Fibroblast of skin of scalp (primary cell): Measurements from ENCODE around the gene DNASE1L1.
A peak's percentile ranks its signal among the peaks of the same experiment; 100 is the strongest.

Experiments used
- DNase-seq: peaks from one replicate; pipeline ENCODE4 v3.0.0-alpha.2; 2013

The DNASE1L1 gene

DNA sequence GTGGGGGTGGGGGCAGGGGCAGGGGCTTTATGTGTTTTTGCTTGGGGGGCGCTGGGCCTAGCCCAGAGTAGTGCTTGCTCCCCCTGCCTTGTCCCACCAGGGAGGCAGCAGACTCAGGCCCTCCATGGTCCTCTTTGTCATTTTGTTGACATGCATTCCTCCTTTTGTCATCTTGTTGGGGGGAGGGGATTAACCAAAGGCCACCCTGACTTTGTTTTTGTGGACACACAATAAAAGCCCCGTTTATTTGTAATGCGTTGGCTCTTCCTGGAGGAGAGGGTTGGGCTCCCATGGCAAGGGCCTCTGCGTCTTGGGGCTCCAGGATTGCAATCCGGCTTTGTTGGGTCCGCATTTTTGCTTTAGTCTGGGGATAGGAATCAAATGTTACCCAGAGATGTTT lies 27.8 kb downstream of the DNASE1L1 start:
- DNase-seq: peak; percentile 3

DNA sequence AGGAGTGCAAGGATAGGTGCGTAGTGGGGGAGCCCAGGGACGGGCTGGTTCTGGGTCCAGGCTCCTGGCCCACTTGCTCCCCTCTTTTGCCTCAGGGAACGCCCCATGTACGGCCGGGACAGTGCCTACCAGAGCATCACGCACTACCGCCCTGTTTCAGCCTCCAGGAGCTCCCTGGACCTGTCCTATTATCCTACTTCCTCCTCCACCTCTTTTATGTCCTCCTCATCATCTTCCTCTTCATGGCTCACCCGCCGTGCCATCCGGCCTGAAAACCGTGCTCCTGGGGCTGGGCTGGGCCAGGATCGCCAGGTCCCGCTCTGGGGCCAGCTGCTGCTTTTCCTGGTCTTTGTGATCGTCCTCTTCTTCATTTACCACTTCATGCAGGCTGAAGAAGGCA lies 28.3 kb downstream of the DNASE1L1 start:
- no peak for DNase-seq

DNA sequence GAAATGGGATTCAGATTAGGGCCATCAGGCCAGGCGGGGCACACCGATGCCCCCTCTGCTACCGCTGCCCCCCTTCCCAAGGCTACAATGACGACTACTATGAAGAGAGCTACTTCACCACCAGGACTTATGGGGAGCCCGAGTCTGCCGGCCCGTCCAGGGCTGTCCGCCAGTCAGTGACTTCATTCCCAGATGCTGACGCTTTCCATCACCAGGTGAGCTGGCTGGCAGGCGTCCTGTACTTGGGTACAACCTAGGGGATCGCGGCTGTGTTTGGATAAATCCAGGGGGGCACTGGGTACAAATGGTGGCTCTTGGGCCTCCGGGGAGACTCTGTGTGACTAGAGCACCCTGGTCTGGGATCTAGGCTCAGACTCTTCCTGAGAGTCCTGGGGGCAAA lies 28.9 kb downstream of the DNASE1L1 start:
- DNase-seq: no peak

DNA sequence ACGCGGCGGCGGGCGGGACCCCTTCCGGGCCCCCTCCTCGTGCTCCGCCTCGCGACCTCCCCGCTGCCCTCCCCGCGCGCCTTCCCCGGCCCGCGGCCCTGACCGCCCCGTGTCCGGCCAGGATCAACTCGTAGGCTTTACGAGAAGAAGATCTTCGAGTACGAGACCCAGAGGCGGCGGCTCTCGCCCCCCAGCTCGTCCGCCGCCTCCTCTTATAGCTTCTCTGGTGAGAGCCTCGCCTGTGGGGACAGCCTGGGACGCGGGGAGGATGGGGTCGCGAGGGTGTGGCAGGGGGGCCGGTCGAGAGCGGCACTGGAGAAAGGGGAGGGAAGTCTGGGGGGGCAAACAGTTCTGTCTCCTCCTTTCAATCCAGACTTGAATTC lies 29.5 kb downstream of the DNASE1L1 start:
- DNase-seq: no peak

DNA sequence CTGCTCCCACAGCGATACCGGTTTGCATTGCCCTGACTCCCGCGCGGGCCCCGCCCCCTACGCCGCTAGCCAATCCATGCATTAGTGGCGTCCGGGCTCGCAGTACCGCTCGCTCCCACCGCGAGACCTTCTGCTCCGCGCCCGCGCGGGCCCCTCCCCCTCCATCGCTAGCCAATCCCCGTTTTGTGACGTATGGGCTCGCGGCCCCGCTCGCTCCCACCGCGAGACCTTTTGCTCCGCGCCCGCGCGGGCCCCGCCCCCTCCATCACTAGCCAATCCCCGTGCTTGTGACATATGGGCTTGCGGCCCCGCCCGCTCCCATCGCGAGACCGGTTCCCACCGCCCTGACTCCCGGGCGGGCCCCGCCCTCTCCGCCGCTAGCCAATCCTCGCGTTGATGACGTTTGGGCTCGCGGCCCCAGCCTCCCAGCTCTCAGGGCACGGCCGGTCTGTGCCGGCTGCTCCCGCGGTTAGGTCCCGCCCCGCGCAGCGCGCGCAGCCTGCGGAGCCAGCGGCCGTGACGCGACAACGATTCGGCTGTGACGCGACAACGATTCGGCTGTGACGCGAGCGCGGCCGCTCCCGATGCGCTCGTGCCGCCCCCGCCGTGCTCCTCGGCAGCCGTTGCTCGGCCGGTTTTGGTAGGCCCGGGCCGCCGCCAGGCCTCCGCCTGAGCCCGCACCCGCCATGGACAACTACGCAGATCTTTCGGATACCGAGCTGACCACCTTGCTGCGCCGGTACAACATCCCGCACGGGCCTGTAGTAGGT lies 30.1 kb downstream of the DNASE1L1 start, which contains the start of gene EMD:
TSS of gene EMD (plus strand) at position 497 of the 770 bp plus-strand sequence. CDS start at position 687, 190 bp downstream.
- DNase-seq: peak; percentile 98

DNA sequence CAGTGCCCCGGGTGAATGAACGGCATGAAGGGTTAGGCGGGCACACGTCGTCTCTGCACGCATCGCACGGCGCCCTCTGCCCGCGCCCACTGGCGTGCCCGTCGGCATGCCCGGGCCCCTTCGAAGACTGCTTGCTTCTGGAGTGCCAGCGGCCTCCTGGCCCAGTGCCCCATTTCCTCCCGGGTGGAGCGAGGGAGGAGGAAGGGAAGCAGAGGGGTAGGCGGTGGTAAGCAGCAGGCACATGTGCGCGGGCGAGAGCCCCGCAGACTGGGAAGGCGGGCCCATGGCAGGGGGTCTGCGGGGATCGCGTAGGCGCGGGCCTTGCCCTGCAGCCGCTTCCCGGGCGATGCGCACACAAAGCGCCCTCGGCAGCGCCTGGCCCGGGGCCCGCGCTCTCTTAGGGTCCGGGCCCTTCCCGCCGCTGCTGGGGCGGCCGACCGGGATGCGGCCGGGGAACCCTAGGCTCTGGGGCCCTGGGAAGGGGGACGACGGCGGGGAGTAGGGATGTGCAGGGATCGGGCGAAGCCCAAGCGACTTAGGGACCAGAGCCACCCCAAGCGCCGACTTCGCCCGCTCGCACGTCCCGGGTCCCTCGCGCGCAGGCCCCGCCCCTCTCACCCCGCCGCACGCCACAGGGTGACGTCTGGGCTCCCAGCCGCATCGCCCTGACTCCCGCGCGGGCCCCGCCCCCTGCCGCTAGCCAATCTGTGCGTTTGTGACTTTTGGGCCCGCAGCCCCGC lies 30.8 kb downstream of the DNASE1L1 start:
- peak; percentile 74 for DNase-seq

DNA sequence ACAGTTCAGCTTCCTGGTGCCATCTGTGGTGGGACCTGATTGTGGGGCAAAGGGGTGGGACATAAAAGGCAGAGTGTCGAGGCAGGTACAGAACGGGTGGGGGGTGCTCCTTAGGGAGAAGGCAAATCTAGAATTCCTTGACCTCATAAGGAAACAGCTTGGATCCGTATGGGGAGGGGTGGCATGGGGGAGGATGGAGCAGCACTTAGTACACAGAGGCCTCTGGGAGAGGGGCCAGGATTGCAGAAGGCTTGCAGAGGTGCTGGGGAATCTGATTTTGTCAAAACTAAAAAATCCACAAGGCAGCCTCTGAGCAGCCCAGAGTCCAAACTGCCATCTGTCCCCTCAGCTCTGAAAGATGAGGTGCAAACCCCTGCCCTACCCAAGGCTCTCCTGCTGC lies 32.3 kb downstream of the DNASE1L1 start:
- DNase-seq: peak; percentile 61

DNA sequence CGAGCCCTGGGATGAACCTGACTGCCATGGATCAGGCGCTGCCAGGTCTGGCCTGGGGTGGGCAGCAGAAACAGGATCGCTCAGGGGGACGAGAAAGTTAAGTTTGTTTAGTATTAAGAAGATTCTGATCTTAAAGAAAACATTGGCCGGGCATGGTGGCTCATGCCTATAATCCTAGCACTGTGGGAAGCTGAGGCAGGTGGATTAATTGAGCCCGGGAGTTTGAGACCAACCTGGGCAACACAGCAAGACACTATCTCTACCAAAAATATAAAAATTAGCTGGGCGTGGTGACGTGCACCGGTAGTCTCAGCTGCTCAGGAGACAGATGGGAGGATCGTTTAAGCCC lies 33.9 kb downstream of the DNASE1L1 start:
- no peak for DNase-seq

DNA sequence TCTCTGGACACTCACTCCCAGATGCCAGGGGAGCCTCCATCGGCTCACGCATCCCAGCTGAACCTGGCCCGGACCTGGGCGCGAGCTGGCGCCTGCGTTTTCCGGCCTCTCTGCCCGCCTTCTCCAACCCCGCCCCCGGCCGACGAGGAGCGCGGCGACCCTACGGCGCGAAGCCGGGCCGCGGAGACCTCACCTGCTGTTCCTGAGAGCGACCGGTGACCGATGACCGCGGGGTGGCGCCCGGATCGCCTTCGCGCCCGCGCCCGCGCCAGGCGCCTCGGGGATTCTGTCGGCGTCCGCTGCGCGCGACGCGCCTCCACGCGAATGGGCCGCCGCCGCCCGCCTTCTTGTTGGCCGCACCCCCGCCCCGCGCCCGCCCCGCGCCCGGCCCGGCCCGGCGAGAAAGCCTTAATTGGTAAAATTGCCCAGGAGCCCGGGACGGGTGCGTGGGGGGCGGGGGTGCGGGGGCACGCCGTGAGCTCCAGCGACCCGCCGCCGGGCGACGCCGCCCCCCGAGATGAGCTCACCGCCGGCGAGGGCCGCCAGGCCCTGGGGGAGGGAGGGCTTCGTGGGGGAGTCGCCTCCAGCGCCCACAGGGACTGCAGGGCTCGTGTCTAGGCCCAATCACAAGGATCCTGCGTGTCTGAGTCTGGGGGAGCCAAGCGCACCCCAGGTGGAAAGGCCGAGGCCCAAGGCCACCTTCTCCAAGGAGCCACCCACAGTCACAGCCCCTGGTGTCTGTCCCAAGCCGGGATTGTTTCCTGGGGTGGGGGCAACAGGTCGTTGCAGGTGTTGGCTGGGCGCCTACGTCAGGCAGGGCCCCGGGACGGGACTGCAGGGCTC lies 34.5 kb downstream of the DNASE1L1 start, which contains the start of gene FLNA:
TSS of gene FLNA (minus strand) at position 322 of the 843 bp plus-strand sequence. CDS start 3,389 bp downstream, outside the sequence.
- peak; percentile 83 for DNase-seq

DNA sequence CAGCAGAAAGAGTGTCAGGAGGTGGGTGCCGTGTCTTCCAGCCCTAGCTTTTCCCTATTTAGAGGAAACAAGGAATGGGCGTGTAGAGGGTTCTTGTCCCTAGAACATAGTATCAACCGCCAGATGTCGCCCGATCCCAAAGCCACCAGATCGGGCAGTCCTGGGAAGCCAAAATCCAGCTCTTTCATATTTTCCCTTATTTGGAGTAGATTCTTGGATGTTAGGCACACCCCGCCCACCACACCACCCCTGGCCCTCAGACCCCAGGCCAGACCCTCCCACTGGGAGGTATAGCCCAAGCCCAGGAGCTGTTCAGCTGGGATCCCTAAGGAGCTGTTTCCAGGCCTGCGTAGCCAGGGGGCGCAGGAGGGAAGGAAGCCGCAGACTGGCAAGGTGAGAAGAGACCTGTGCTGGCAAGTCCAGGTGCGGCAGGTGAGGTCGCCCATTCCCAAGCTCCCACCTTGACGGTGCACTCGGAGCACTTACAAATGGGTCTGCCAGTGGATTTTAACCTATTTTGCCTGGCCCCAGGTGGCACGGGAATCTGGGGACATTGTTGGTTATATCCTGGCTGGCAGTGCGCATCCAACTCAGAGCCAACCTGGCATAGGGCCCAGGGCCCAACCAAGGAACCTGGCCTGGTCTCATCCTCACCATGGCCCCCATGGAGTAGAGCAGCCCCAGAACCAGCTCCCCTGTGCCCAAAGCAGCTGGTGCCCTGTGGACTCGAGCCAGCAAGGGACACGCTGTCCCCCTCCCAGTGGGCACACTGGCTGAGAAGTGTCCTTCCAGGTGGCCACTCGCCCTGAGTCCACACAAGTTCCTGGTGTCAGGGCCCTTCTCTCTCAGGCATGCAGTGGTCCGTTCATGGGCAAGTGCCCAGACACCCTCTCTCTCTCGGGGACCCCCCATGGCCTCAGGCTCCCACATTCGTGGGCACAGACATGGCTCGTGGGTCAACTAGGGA lies 35.4 kb downstream of the DNASE1L1 start:
- peak; percentile 94 for DNase-seq

DNA sequence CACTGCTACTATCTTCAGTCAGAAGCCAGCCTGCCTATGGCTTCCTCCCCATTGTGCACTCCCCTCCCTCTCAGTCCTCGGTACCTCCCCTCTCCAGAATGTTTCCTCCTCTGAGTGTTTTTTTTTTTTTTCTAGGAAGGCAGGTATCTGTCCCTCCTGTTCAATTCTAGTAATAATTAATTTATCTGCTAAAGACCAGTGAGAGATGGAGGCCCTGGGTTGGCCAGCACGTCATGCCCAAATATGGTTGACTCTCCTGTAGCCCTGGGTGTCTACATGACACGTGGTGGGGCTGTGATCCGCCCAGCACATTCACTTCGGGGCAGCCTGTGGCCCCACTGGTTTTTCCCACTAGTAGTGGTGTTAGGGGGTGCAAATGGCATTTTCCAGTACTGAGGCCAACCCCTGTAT lies 36.4 kb downstream of the DNASE1L1 start:
- peak; percentile 79 for DNase-seq

DNA sequence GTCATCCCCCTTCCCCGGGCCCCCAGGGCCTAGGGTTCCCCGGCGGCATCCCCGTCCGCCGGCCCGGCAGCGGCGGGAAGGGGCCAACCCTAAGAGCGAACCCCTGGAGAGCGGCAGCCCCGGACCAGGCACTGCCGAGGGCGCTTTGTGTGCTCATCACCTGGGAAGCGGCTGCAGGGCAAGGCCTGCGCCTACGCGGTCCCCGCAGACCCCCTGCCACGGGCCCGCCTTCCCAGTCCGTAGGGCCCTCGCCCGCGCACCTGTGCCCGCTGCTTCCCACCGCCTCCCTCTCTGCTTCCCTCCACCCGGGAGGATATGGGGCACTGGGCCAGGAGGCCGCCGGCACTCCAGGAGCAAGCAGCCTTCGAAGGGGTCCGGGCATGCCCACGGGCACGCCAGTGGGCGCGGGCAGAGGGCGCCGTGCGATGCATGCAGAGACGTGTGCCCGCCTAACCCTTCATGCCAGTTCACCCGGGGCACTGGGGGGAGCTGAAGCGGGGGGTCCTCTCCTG lies 37.2 kb downstream of the DNASE1L1 start:
- DNase-seq: no peak

DNA sequence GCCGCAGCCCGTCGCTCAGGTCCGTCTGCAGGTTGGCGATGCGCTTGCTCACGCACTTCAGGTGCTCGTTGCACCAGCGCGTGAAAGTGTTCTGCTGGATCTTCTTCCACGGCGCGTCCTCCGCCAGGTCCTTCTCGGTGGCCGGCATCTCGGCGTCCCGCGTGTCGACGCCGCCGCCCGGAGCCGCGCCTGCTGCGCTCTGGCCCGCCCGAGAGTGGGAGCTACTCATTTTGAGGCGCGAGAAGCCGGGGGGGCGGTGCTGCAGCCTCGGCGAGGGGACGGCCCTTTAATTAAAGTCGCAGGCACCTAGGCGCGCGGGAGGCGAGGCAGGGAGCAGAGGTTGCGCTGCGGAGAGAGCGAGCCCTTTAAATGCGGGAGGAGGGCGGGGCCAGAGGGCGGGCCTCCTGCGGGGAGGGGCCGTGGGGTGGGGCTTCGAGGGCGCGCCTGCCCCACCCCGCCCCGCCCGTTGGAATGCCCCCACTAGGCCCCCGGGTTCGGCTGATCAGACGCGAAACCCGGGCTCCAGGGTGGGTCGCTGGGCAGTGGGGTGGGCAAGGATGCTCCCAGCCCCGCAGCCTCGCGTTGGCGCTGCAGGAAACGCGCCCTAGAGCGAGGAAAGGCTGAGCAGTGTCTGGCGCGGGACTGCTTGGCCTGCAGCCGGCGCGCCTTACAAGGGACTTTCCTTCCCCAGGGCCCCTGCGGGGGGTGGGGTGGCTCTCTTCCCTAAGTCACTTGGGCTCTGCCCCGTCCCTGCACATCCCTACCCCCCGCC lies 37.9 kb downstream of the DNASE1L1 start:
- peak; percentile 95 for DNase-seq

DNA sequence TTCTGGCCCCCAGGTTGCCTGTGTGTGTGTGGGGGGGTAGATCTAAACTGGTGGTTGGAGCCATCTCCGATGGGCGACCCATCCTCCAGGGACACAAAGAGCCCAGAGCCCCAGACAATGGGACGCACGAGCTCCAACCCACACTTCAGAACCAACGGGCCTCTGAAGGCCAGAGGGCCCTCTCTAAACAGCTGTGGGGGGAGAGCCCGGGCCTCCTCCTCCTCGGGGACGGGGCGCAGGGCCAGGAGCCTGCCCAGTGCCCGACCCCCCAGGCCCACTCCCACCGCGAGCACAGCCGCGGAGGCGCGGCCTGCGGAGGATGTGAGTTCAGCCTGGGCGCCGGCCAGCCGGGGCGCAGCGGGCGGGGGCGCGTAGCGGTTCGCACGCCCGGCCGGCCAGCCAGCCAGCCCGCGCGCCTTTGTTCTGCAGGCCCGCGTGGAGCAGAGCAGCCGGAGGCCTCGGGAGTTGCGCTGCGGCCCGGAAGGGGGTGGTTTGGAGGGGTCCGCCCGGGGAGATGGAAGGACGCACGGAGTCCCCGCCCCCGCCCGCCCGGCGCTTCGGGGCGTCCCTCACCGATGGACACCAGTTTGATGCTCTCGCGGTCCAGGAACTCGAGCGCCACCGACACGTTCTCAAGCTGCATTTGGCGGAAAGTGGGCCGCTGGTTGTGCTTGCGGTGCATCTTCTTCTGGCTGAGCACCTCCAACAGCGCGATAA lies 38.6 kb downstream of the DNASE1L1 start:
- DNase-seq: no peak

DNA sequence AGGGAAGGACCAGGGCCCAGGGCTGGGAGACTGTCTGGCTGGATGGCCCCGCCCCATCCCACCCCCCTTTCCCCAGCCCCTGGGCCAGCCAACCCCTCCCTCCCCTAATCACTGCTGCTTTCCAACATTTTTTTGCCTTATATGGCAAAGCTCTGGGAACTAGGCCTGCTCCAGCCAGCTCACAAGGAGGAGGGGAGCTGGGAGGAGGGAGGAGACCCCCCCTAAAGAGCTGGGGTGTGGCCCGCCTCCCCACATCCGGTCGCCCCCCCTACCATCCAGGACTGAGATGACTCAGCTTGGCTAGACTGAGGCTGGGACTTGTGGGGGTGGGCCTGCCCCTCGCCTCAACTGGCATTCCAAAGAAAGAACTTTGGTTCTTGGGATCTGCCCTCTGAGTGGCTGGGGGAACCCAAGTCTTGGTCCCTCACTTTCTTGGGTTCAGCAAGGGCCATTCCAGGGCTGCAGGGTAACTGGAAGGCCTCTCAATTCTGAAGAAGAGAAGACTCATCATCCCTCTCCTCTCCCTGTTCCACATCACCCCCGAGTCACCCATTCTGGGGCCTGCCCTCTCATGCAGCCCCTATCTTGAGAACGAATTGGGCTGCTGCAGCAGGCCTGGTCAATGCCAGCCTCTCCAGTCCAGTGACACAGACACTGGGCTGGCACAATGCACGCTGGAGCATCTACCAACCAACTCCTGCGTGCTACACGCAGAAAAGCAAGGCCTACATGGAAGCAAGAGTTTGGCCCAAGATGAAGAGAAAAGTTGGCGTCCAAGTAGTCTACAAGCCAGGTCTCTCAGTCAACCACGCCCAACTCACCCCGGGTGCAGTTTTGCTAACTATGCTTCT lies 39.4 kb downstream of the DNASE1L1 start:
- peak; percentile 96 for DNase-seq

DNA sequence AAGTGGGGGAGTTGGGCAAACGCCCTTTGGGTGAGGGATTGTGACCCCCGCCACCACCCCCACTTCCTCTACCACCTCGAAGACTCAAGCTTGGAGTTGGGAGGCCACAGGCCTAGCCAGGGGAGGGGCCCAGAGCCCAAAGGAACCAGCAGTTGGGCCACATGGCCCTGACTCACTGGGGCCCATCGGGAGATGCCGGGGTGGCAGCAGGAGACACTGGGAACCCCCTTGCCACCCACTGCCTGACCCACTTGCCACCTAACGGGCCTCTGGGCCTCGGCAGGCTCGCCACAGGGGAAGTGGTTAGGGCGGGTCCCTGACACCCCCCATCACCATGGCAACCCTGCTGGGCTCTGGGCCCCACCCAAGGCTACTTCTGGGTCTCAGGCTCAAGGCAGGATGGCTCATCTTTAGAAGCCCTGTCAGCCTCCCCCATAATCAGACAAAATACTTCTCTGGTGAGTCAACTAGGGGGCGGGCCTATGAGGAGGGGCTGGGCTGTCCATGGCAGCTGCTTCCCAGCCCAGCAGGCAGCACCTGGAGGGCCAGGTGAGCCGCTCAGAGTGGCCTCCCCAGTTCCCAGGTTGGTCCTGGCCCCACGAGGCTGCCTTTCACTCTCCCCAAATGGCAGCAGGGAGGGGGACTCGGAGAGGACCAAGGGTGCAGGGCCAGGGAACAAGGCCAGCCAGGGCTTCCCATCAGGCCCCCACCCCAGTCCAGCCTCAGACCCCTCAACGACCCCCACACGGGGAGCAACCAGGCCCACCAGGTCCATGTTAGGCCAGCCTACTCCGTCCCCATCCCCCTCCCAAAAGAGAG lies 40.2 kb downstream of the DNASE1L1 start:
- peak; percentile 91 for DNase-seq

DNA sequence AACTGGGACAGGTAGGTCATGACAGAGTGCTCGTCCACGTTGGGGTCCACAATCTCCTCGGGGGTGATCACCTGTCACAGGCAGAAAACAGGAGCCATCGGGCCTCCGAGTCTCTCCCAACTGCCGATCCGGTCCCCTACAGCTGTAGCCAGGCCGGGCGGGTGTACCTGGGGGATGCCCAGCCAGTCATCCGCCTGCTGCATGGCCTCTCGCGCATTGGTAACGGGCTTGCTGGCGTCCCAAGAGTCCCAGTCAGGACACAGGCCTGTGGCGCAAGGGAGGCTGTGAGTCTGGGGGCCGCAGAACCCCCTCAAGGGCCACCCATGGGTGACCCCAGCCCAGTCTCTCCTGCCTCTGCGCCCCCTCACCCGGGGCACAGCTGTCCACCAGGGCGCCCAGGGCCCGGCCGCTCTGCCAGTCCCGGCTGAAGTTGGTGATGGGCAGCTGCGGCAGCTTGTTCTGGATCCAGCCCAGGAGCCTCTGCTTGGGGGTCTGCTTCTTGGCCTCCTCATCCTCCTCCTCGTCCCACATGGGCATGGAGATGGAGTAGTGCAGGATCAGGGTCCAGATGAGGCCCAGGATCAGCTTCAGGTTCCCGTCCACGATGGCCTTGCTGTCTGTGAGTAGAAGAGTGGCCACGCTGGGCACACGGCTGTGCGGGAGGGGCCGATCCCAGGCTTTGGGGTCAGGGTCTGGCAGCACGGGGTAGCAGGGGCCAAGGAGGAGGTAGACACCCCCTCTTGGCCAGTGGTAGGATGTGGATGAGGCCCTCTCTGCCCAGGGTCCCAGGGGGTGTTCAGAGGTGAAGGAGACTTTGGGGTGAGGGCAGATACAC lies 41.4 kb downstream of the DNASE1L1 start:
- DNase-seq: no peak
